ENCODE measurements around the gene HMCES.
A peak's percentile ranks its signal among the peaks of the same experiment; 100 is the strongest.

DNA sequence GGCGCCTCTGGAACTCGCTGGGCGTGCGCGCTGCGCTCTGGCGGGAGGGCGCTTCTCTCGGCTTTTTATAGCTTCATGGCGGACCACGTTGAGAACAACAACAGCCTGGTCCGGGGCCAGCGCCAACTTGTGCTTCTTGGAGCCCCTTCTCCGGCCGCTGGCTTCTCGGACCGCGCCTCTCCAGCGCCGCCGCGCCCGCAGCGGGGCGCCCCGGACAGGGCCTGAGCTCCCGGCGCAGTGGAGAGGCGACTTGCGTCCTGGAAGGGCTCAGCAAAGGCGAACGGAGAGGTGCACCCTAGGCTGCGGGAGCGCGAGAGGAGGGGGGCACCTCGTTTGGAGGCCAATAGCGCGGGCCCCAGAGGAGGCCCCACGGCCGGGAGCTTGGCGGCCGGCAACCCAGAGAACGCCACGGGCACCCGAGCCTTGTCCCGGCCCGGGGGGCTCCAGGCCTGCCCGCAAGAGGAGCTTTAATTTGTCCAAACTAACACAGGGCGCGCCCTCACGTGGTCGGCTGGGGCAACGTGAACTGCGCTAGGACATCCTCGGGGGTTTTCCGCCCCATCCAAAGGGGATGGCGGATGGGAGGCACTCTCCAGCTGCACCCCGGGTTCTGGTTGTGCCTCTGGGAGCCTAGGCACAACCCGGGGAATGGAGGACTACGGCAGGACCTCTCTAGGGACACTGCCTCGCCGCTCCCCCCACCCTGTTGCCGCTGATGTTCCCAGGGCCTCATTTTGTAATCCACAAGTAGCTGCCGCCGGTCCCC, 37.8 kb downstream of the HMCES start:
- TF ChIP-seq EZH2phosphoT487 (IDR thresholded peaks at IDR 0.05; ENCODE audit: low read depth, severe bottlenecking, unreplicated experiment) = no peak
- TF ChIP-seq, protein P1, sequence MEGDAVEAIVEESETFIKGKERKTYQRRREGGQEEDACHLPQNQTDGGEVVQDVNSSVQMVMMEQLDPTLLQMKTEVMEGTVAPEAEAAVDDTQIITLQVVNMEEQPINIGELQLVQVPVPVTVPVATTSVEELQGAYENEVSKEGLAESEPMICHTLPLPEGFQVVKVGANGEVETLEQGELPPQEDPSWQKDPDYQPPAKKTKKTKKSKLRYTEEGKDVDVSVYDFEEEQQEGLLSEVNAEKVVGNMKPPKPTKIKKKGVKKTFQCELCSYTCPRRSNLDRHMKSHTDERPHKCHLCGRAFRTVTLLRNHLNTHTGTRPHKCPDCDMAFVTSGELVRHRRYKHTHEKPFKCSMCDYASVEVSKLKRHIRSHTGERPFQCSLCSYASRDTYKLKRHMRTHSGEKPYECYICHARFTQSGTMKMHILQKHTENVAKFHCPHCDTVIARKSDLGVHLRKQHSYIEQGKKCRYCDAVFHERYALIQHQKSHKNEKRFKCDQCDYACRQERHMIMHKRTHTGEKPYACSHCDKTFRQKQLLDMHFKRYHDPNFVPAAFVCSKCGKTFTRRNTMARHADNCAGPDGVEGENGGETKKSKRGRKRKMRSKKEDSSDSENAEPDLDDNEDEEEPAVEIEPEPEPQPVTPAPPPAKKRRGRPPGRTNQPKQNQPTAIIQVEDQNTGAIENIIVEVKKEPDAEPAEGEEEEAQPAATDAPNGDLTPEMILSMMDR (IDR thresholded peaks at IDR 0.05; ENCODE audit: poor library complexity) = peak; percentile 64

All from hepatocyte (in vitro differentiated cells).